Head of caudate nucleus (tissue), 42 donors: ENCODE results near the gene IL12B.
A peak's percentile ranks its signal among the peaks of the same experiment; 100 is the strongest.
"Not testable (repeated sequence)": the region's sequence is repeated elsewhere in the genome, so short reads cannot be mapped to it uniquely, and the experiment has no call there.

Experiments
- DNase-seq, 42 donors: peaks; one replicate each; pipeline versions ENCODE4 v3.0.0 to v3.0.0-alpha.2; 2020 to 2021; ENCODE audit warnings: mixed read lengths in 7 of 42
- intact Hi-C: fragments of 100-400 bp; cut with DNase I; formaldehyde crosslinking; loops from one replicate; pipeline ENCODE4 v1.15.0; 2022

The IL12B gene

GRCh38 chr5:159304961-159305595 lies 25.2 kb downstream of the IL12B start:
- no peak for DNase-seq
- intact Hi-C loops: no loop called here

- intact Hi-C loops: no loop called here
- no peak for DNase-seq
These were observed 27.0 kb downstream of the IL12B start for GRCh38 chr5:159303286-159303685.

GRCh38 chr5:159301929-159302860 lies 28.1 kb downstream of the IL12B start:
- intact Hi-C loops, DNase-seq: not testable (repeated sequence)

GRCh38 chr5:159301466-159301865 lies 28.8 kb downstream of the IL12B start:
- no peak for DNase-seq
- intact Hi-C loops: no loop called here

GRCh38 chr5:159297300-159297699 lies 33.0 kb downstream of the IL12B start:
- intact Hi-C loops, DNase-seq: not testable (repeated sequence)

GRCh38 chr5:159294921-159295320 lies 35.4 kb downstream of the IL12B start:
- DNase-seq: no peak
- intact Hi-C loops: no loop called here

GRCh38 chr5:159290741-159291140 lies 39.5 kb downstream of the IL12B start:
- intact Hi-C loops: no loop called here
- DNase-seq: no peak

GRCh38 chr5:159286420-159287035 lies 43.8 kb downstream of the IL12B start:
- intact Hi-C loops: no loop called here
- peak in 8 of 42 donors; percentile 12 to 52 (median 37) for DNase-seq

GRCh38 chr5:159274676-159275075 lies 55.6 kb downstream of the IL12B start:
- DNase-seq: no peak
- intact Hi-C loops: no loop called here

- intact Hi-C loops: no loop called here
- no peak for DNase-seq
These were observed 56.4 kb downstream of the IL12B start for GRCh38 chr5:159273923-159274322.

GRCh38 chr5:159269723-159270122 lies 60.6 kb downstream of the IL12B start:
- intact Hi-C loops: no loop called here
- no peak for DNase-seq

- DNase-seq, intact Hi-C loops: not testable (repeated sequence)
These were observed 63.5 kb downstream of the IL12B start for GRCh38 chr5:159266764-159267163.
